Spleen (tissue), 11 donors: Measurements from ENCODE around the gene COPG2. TPM values are rescaled to one million over a fixed set of nuclear protein-coding genes. Genes with fewer than 3 reads are reported as not detected.

Experiments
- DNase-seq: peaks from one replicate; pipeline ENCODE4 v3.0.0-alpha.2; 2020
- H3K27ac ChIP-seq, 8 donors: fragments of 200-600 bp; sonication (generic) in 7 of 8; 1 replicate in 4 of 8; 2 replicates in 4 of 8; pipeline versions ENCODE4 v1.5.0 to v1.8.0; 2016 to 2021; ENCODE audit warnings: inconsistent platforms in 4 of 8, mild to moderate bottlenecking in 4 of 8, moderate library complexity in 1 of 8
- H3K27me3 ChIP-seq, 7 donors: fragments of 200-600 bp; sonication (generic) in 6 of 7; replicated peaks in 1 of 7; 1 replicate in 4 of 7; 2 replicates in 3 of 7; pipeline versions ENCODE4 v1.5.0 to v1.8.0; 2016 to 2021; ENCODE audit warnings: inconsistent platforms in 3 of 7, mild to moderate bottlenecking in 1 of 7
- H3K36me3 ChIP-seq, 6 donors: fragments of 200-600 bp; sonication (generic) in 5 of 6; 1 replicate in 4 of 6; 2 replicates in 2 of 6; pipeline versions ENCODE4 v1.5.0 to v1.8.0; 2016 to 2021; ENCODE audit warnings: inconsistent platforms in 2 of 6
- H3K4me1 ChIP-seq, 6 donors: fragments of 200-600 bp; sonication (generic) in 5 of 6; 1 replicate in 3 of 6; 2 replicates in 3 of 6; pipeline versions ENCODE4 v1.5.0 to v1.8.0; 2016 to 2021; ENCODE audit warnings: inconsistent platforms in 3 of 6
- H3K4me3 ChIP-seq, 8 donors: fragments of 200-600 bp; sonication (generic) in 7 of 8; 1 replicate in 4 of 8; 2 replicates in 4 of 8; pipeline versions ENCODE4 v1.5.0 to v1.8.0; 2016 to 2021; ENCODE audit warnings: inconsistent platforms in 4 of 8, mild to moderate bottlenecking in 4 of 8, moderate library complexity in 2 of 8
- H3K9me3 ChIP-seq, 8 donors: fragments of 200-600 bp; sonication (generic) in 7 of 8; 1 replicate in 4 of 8; 2 replicates in 4 of 8; pipeline versions ENCODE4 v1.5.0 to v1.8.0; 2016 to 2021; ENCODE audit warnings: inconsistent platforms in 4 of 8
- CTCF ChIP-seq, 11 experiments: fragments of 200-600 bp in 7 of 11; fragments of 450-650 bp in 4 of 11; sonication (generic) in 4 of 11; IDR thresholded peaks in 8 of 11; conservative IDR thresholded peaks in 3 of 11; 1 replicate in 7 of 11; 2 replicates in 4 of 11; pipeline versions ENCODE4 v1.4.0 to v1.8.0; 2016 to 2021; ENCODE audit warnings: antibody characterized with exemption in 11 of 11, inconsistent platforms in 4 of 11, mild to moderate bottlenecking in 1 of 11
- POLR2A ChIP-seq, 3 donors: fragments of 450-650 bp; IDR thresholded peaks; one replicate each; pipeline ENCODE4 v1.5.1; 2017; ENCODE audit warnings: antibody characterized with exemption in 3 of 3, mild to moderate bottlenecking in 1 of 3
- POLR2AphosphoS5 ChIP-seq, 3 donors: sonication (generic); formaldehyde crosslinking; IDR thresholded peaks; one replicate each; pipeline ENCODE4 v1.5.1; 2017; ENCODE audit warnings: antibody characterized with exemption in 3 of 3
- WGBS, 5 donors: extraction: QIAGEN DNeasy Blood & Tissue Kit in 3 of 5; methylation state at CpG; one replicate each; pipeline versions ENCODE4 v1.1.5 to v1.1.7; 2013 to 2018; 5-methylcytosine and 5-hydroxymethylcytosine counted together
- intact Hi-C: fragments of 100-400 bp; cut with DNase I; formaldehyde crosslinking; loops from one replicate; pipeline ENCODE4 v1.15.0; 2023; ENCODE audit warnings: low total_unique reads
- polyA plus RNA-seq, 3 donors: library from polyadenylated mRNA; stranded (reverse); fragments of 200-250 nt; gene quantifications; one replicate each; pipeline ENCODE4 v1.2.1, GENCODE V29; 2013
- total RNA-seq, 7 donors: library from RNA; depleted of rRNA in 3 of 7; stranded (reverse); fragments of >200 nt in 3 of 7; fragmentation: NEBNext Ultra II Directional in 4 of 7; extraction: Animal tissue kit (Norgen Biotek cat#: 25700) in 4 of 7; gene quantifications; one replicate each; pipeline versions ENCODE4 v1.1.0 to v1.2.1, GENCODE V29; 2016 to 2021
- donor health status: healthy with polysubstance abuse.
- donor health status: DM: no; HTN: no; CAD: no; lungs with moderate emphysema.
- donor health status: DM: no; HTN: no; CAD: no.
- donor health status: Bipolar disorder and iron deficiency.
- donor health status: healthy.
- donor health status: DM: no; HTN: no; CAD: no.
- donor health status: DM: yes; HTN: yes; CAD: no.

The COPG2 gene
- total and polyA plus RNA-seq, 10 donors: 5.8 to 25.1 (median 18.3) TPM

DNA sequence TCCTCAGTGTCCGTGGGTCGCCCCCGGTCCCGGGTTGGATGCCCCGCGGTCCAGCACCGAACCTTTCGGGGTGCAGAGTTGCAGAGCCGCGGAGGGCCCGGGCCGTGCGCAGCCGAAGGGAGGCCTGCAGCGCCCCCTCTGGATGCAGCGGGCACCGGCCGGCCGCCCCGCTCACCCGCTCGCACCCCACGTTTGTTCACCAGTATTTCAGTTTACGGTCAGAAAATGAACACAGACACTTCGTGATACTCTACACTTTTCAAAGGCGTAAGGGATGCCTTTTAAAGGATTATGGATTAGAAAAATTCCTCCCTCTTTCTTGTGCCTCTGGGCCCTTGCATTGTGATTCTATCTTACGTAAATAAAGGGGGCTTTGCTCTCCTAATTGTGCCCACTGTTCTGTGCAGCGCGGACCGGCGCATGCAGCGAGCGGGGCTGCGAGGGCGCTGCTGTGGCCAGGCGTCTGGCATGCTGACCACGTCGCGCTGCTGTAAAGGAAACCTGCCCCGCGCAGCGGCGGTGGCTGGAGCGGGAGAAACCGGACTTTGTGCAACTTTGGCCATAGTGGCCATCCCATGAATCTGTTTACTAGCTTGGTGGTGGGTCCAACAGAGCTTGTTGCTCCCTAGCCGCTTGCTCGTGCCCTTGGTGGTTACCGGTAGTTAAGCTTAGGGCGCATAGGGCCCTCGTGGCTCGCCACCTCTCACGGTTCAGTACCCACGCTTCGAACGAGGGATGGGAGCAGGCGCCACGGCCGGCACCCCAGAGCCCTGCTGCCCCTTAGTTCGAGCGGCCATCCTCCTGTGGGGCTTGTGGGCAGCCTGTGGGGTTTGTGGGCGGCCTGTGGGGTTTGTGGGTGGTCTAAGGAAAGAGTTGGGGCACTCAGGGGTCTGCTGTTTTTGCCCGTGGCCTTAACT is 177.4 kb downstream of the COPG2 start:
- no peak for TF ChIP-seq POLR2A (IDR thresholded peaks at IDR 0.05)
- peak in 2 of 3 donors; percentile 43 to 58 for TF ChIP-seq POLR2AphosphoS5 (IDR thresholded peaks at IDR 0.05)
- peak; percentile 16 to 71 (median 48) for TF ChIP-seq CTCF (IDR thresholded peaks at IDR 0.05 in 8 of 11, conservative IDR thresholded peaks at IDR 0.05 in 3 of 11)
- Histone ChIP-seq H3K9me3 (peaks cover 0 to 12% (median 5%) of the 10 kb centered on the region in 8 donors), H3K36me3 (peaks cover 0 to 4% (median 0%) of the 10 kb centered on the region in 6 donors), H3K4me3 (peak overlapping the region in 7 of 8 donors; percentile 13 to 73 (median 42)), H3K27ac (peak overlapping the region; percentile 11 to 67 (median 58)), H3K4me1 (peaks cover 8 to 67% (median 40%) of the 10 kb centered on the region in 6 donors), H3K27me3 (peaks cover 0 to 61% (median 6%) of the 10 kb centered on the region in 7 donors)
- 52 to 58% (median 54%) methylated on average over 48 to 62 of the region's 62 CpGs for WGBS, 5 donors
- intact Hi-C loops: no loop called here
- peak; percentile 76 for DNase-seq

DNA sequence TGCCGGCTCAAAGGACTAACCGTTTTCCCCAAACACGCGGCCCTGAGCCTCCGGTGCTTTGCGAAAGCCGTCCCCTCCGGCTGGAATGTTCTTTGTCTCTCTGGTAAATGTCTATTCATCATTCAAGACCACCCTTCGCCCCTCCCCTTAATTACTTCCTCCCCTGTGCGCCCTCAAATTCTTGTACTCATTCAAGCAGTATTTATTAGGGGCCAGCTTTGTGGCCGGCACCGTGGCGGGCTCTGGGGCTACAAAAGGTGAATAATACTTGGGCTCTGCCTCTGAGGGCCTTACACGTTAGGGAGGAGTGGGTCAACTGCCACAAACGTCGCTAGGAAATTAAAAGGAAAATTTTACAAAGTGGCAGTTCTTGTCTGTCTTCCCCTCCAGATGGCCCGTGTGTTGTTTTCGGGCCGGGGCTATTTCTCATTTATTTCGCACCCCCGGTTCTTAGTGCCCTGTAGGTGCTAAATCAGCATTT is 178.2 kb downstream of the COPG2 start:
- WGBS, 5 donors: 58 to 69% (median 60%) methylated on average over 21 of the region's 21 CpGs
- Histone ChIP-seq H3K27ac (peak overlapping the region in 6 of 8 donors; percentile 11 to 67 (median 62)), H3K4me1 (peaks cover 8 to 75% (median 42%) of the 10 kb centered on the region in 6 donors), H3K36me3 (peaks cover 0 to under 1% (median 0%) of the 10 kb centered on the region in 6 donors), H3K27me3 (peaks cover 0 to 63% (median 6%) of the 10 kb centered on the region in 7 donors), H3K9me3 (peaks cover 0 to 12% (median 5%) of the 10 kb centered on the region in 8 donors), H3K4me3 (peak overlapping the region in 5 of 8 donors; percentile 13 to 73 (median 45))
- TF ChIP-seq POLR2A (IDR thresholded peaks at IDR 0.05) (no peak), CTCF (IDR thresholded peaks at IDR 0.05 in 8 of 11, conservative IDR thresholded peaks at IDR 0.05 in 3 of 11) (no peak), POLR2AphosphoS5 (IDR thresholded peaks at IDR 0.05) (no peak)
- DNase-seq: no peak
- intact Hi-C loops: no loop called here

GRCh38 chr7:130489140-130489983 is 179.2 kb downstream of the COPG2 start:
- no peak for TF ChIP-seq POLR2A (IDR thresholded peaks at IDR 0.05)
- TF ChIP-seq POLR2AphosphoS5 (IDR thresholded peaks at IDR 0.05): no peak
- TF ChIP-seq CTCF (IDR thresholded peaks at IDR 0.05 in 8 of 11, conservative IDR thresholded peaks at IDR 0.05 in 3 of 11): no peak
- Histone ChIP-seq H3K36me3 (no peaks in the 10 kb centered on the region), H3K27ac (peak overlapping the region in 6 of 8 donors; percentile 11 to 66 (median 42)), H3K27me3 (peaks cover 0 to 59% (median 6%) of the 10 kb centered on the region in 7 donors), H3K4me3 (no peak overlapping the region), H3K4me1 (peaks cover 8 to 75% (median 39%) of the 10 kb centered on the region in 6 donors), H3K9me3 (peaks cover 0 to 12% (median 5%) of the 10 kb centered on the region in 8 donors)
- WGBS, 5 donors: 64 to 83% (median 80%) methylated on average over 10 of the region's 10 CpGs
- intact Hi-C loops: no loop called here
- no peak for DNase-seq
